ENCODE data around the gene IPO5. TPM values are rescaled to one million over a fixed set of nuclear protein-coding genes. Genes with fewer than 3 reads are reported as not detected.

Gene IPO5
- total RNA-seq, 1 experiment from 2014 or later = 342 TPM

GRCh38 chr13:97961340-97961739 is 7.9 kb downstream of the IPO5 start:
- Histone ChIP-seq H3K4me2 (ENCODE audit: insufficient read depth, insufficient read length, low read length) (no peak overlapping the region), H2BK12ac (ENCODE audit: insufficient read length, low read depth, low read length) (no peak overlapping the region), H3K9ac (ENCODE audit: extremely low read depth, insufficient read length, low read length) (no peak overlapping the region), H4K5ac (ENCODE audit: insufficient read length, low read depth, low read length) (no peak overlapping the region), H2BK120ac (ENCODE audit: low read depth, low read length, poor library complexity, severe bottlenecking) (no peak overlapping the region), H2BK20ac (ENCODE audit: low read depth, low read length, poor library complexity, severe bottlenecking) (no peak overlapping the region), H3K4me1 (ENCODE audit: insufficient read depth, low read length) (no peaks in the 10 kb centered on the region), H3K27me3 (ENCODE audit: insufficient read depth, low read length) (no peaks in the 10 kb centered on the region), H3K14ac (ENCODE audit: insufficient read depth, low read length) (no peak overlapping the region), H2AK5ac (ENCODE audit: insufficient read length, low read length) (no peak overlapping the region), H3T11ph (ENCODE audit: low read length) (no peak overlapping the region), H3K79me2 (ENCODE audit: insufficient read depth, low read length) (no peaks in the 10 kb centered on the region), H4K20me1 (ENCODE audit: control insufficient read depth, insufficient read depth, insufficient read length) (no peaks in the 10 kb centered on the region), H2BK15ac (ENCODE audit: low read depth, low read length) (no peak overlapping the region), H4K91ac (ENCODE audit: insufficient read length, low read depth, low read length) (no peak overlapping the region), H3K4ac (ENCODE audit: low read depth, low read length) (no peak overlapping the region), H3K23me2 (ENCODE audit: insufficient read length, low read depth, low read length, poor library complexity, severe bottlenecking) (no peaks in the 10 kb centered on the region), H2BK5ac (ENCODE audit: insufficient read length, low read length) (no peak overlapping the region), H2AFZ (ENCODE audit: low read length) (no peak overlapping the region), H3K79me1 (ENCODE audit: insufficient read depth, low read depth, low read length, poor library complexity, severe bottlenecking) (no peaks in the 10 kb centered on the region), H3K18ac (ENCODE audit: insufficient read length, low read depth, low read length) (no peak overlapping the region), H3K23ac (ENCODE audit: insufficient read length, low read depth, low read length) (no peak overlapping the region), H3K9me3 (ENCODE audit: control insufficient read depth, low read depth, low read length) (no peaks in the 10 kb centered on the region), H4K8ac (replicated peaks; ENCODE audit: insufficient read length, low read depth, low read length) (no peak overlapping the region), H3K56ac (ENCODE audit: insufficient read length, low read depth, low read length) (no peak overlapping the region), H3K27ac (ENCODE audit: insufficient read length, low read depth, low read length) (no peak overlapping the region)
- no CpG with 5 or more reads among the region's 6 CpGs for WGBS (ENCODE audit: extremely low coverage, insufficient read length, low lambda C conversion rate)
- no peak overlapping the region for H3K4me3 Mint-ChIP-seq
- no peak overlapping the region for H3K27ac Mint-ChIP-seq
- peaks cover 4% of the 10 kb centered on the region for H3K27me3 Mint-ChIP-seq (ENCODE audit: low read depth)
- no peak for TF ChIP-seq CTCF (conservative IDR thresholded peaks at IDR 0.05)
- DNase-seq = no peak
- H3K36me3 Mint-ChIP-seq (ENCODE audit: insufficient read depth in 1 of 3, low read depth in 3 of 3) = no peaks in the 10 kb centered on the region
- H3K4me1 Mint-ChIP-seq = no peaks in the 10 kb centered on the region
- H3K9me3 Mint-ChIP-seq = no peaks in the 10 kb centered on the region

Data from H9 (cell line).